AG04450 (cell line): ENCODE results near the gene DLK2. TPM values are rescaled to one million over a fixed set of nuclear protein-coding genes. Genes with fewer than 3 reads are reported as not detected.
A peak's percentile ranks its signal among the peaks of the same experiment; 100 is the strongest.

Experiments
- CTCF ChIA-PET: fragments of 300-600, 350-600 bp; formaldehyde crosslinking; extraction: SDS; loops from one replicate; lab custom pipeline; 2022; ENCODE audit warnings: antibody characterized with exemption, inconsistent platforms; lab: Charles Lee
- POLR2A ChIA-PET: fragments of 350-600 bp; formaldehyde crosslinking; extraction: SDS; loops from one replicate; lab custom pipeline; 2021; ENCODE audit warnings: antibody characterized with exemption, inconsistent platforms; lab: Yijun Ruan, JAX
- DNase-seq: peaks from one replicate; pipeline ENCODE4 v3.0.0-alpha.2; 2011; ENCODE audit warnings: low read depth, low spot score
- H3K27ac ChIP-seq: one replicate; pipeline ENCODE4 v1.5.1; 2012; ENCODE audit warnings: low read depth, low read length, control low read depth
- H3K27me3 ChIP-seq: one replicate; pipeline ENCODE4 v1.6.0; 2012; ENCODE audit warnings: low read length; ENCODE audit not compliant: control insufficient read depth, insufficient read depth
- H3K4me3 ChIP-seq: 2 replicates; pipeline ENCODE4 v1.5.1; 2011; ENCODE audit warnings: mild to moderate bottlenecking, low read depth, low read length, control low read depth
- H3K9me3 ChIP-seq: 2 replicates; pipeline ENCODE4 v1.5.1; 2012; ENCODE audit warnings: low read length; ENCODE audit not compliant: control insufficient read depth, insufficient read depth
- CTCF ChIP-seq: IDR thresholded peaks from 2 replicates; pipeline ENCODE4 v1.5.1; 2011; ENCODE audit warnings: low read depth, low read length, control low read depth, inconsistent platforms
- polyA plus RNA-seq: library from polyadenylated mRNA; depleted of rRNA; stranded (reverse); fragments of >200 nt; gene quantifications from 2 replicates; pipeline ENCODE4 v1.2.3, GENCODE V29; 2011

Gene DLK2
- polyA plus RNA-seq, 1 experiment: 0.62 TPM

- H3K9me3 ChIP-seq: no peaks in the 10 kb centered on the region
- no peaks in the 10 kb centered on the region for H3K27me3 ChIP-seq
- H3K4me3 ChIP-seq: no peak overlapping the region
- DNase-seq: no peak
- ChIA-PET POLR2A (interaction anchor here (0.9 kb wide), 1 partner anchor 54 kb away, joined by 4 read pairs; no protein-coding TSS in a partner anchor), CTCF (interaction anchor here (1.0 to 1.9 kb wide), 3 partner anchors 11 to 70 kb away, joined by 4 to 9 read pairs (median 7); partner anchors contain the start of gene ABCC10)
- no peak overlapping the region for H3K27ac ChIP-seq
- no peak for TF ChIP-seq CTCF
These were observed 17.6 kb downstream of the DLK2 start for GRCh38 chr6:43437700-43438099.

GRCh38 chr6:43436577-43437282 lies 18.6 kb downstream of the DLK2 start:
- Histone ChIP-seq H3K27me3 (no peaks in the 10 kb centered on the region), H3K9me3 (no peaks in the 10 kb centered on the region), H3K4me3 (no peak overlapping the region), H3K27ac (peak overlapping the region; percentile 73)
- peak; percentile 10 for DNase-seq
- ChIA-PET POLR2A (interaction anchor here (0.6 to 0.9 kb wide), 4 partner anchors 9 to 81 kb away, joined by 4 to 5 read pairs (median 4); partner anchors contain the start of gene ABCC10), CTCF (interaction anchor here (0.6 to 1.9 kb wide), 5 partner anchors 10 to 70 kb away, joined by 3 to 7 read pairs (median 4); partner anchors contain the start of gene ABCC10)
- TF ChIP-seq CTCF: no peak

GRCh38 chr6:43435682-43436437 lies 19.5 kb downstream of the DLK2 start:
- no peak for TF ChIP-seq CTCF
- Histone ChIP-seq H3K27me3 (no peaks in the 10 kb centered on the region), H3K4me3 (no peak overlapping the region), H3K9me3 (no peaks in the 10 kb centered on the region), H3K27ac (peak overlapping the region; percentile 73)
- DNase-seq: no peak
- CTCF ChIA-PET: interaction anchor here (1.2 to 1.9 kb wide), 3 partner anchors 20 to 71 kb away, joined by 3 to 7 read pairs (median 5); no protein-coding TSS in a partner anchor
- POLR2A ChIA-PET: no interaction called here

GRCh38 chr6:43434943-43435342 lies 20.4 kb downstream of the DLK2 start:
- no peak for TF ChIP-seq CTCF
- H3K27ac ChIP-seq: no peak overlapping the region
- ChIA-PET CTCF (no interaction called here), POLR2A (no interaction called here)
- H3K27me3 ChIP-seq: no peaks in the 10 kb centered on the region
- H3K9me3 ChIP-seq: no peaks in the 10 kb centered on the region
- no peak overlapping the region for H3K4me3 ChIP-seq
- DNase-seq: no peak
